GM18909 (cell line): ENCODE data around the gene LGR4.

Source experiments
- ATAC-seq: cut with Tn5 transposase; IDR thresholded peaks from one replicate; pipeline ENCODE4 v1.9.1; 2021; ENCODE audit warnings: mild to moderate bottlenecking; ENCODE audit not compliant: unreplicated experiment, poor library complexity

The LGR4 gene

GRCh38 chr11:27406498-27407354, 65.9 kb downstream of the LGR4 start:
- no peak for ATAC-seq

- no peak for ATAC-seq
Measured at GRCh38 chr11:27405134-27405533, 67.5 kb downstream of the LGR4 start.

GRCh38 chr11:27404427-27404826, 68.2 kb downstream of the LGR4 start:
- ATAC-seq: no peak

- no peak for ATAC-seq
Measured at GRCh38 chr11:27403195-27403594, 69.4 kb downstream of the LGR4 start.

- ATAC-seq: no peak
Measured at GRCh38 chr11:27402450-27402849, 70.1 kb downstream of the LGR4 start.

GRCh38 chr11:27401833-27402316, 70.7 kb downstream of the LGR4 start:
- ATAC-seq: no peak

- no peak for ATAC-seq
Measured at GRCh38 chr11:27401280-27401832, 71.2 kb downstream of the LGR4 start.

GRCh38 chr11:27398400-27398770, 74.2 kb downstream of the LGR4 start:
- no peak for ATAC-seq

- ATAC-seq: no peak
Measured at GRCh38 chr11:27397624-27398399, 74.8 kb downstream of the LGR4 start.

- no peak for ATAC-seq
Measured at GRCh38 chr11:27396259-27396839, 76.2 kb downstream of the LGR4 start.

- ATAC-seq: no peak
Measured at GRCh38 chr11:27395556-27396258, 76.9 kb downstream of the LGR4 start.

GRCh38 chr11:27394781-27395228, 77.8 kb downstream of the LGR4 start:
- no peak for ATAC-seq

- no peak for ATAC-seq
Measured at GRCh38 chr11:27392278-27393114, 80.1 kb downstream of the LGR4 start.

- no peak for ATAC-seq
Measured at GRCh38 chr11:27391331-27392015, 81.1 kb downstream of the LGR4 start.

GRCh38 chr11:27390318-27391295, 82.0 kb downstream of the LGR4 start:
- no peak for ATAC-seq

GRCh38 chr11:27388869-27389268, 83.7 kb downstream of the LGR4 start:
- ATAC-seq: no peak

GRCh38 chr11:27388001-27388400, 84.6 kb downstream of the LGR4 start:
- ATAC-seq: no peak
